Thyroid gland (tissue), 4 donors: ENCODE data around the gene GRAMD2B.
"Not testable (repeated sequence)": the region's sequence is repeated elsewhere in the genome, so short reads cannot be mapped to it uniquely, and the experiment has no call there.

Source experiments
- CTCF ChIP-seq, 6 experiments: fragments of 200-600 bp in 3 of 6; fragments of 450-650 bp in 3 of 6; sonication (generic) in 3 of 6; IDR thresholded peaks; one replicate each; pipeline ENCODE4 v1.5.1; 2016 to 2019; ENCODE audit warnings: antibody characterized with exemption in 6 of 6, mild to moderate bottlenecking in 2 of 6, inconsistent platforms in 1 of 6, moderate library complexity in 1 of 6
- POLR2A ChIP-seq, 2 donors: fragments of 450-650 bp; IDR thresholded peaks; one replicate each; pipeline ENCODE4 v1.6.1; 2017; ENCODE audit warnings: antibody characterized with exemption in 2 of 2, mild to moderate bottlenecking in 2 of 2, moderate library complexity in 1 of 2

GRCh38 chr5:126380316-126380715, 42.9 kb upstream of the GRAMD2B start:
- not testable (repeated sequence) for TF ChIP-seq CTCF, POLR2A (IDR thresholded peaks at IDR 0.05)
